Measurements from ENCODE around the gene IQSEC3. TPM values are rescaled to one million over a fixed set of nuclear protein-coding genes. Genes with fewer than 3 reads are reported as not detected.
A peak's percentile ranks its signal among the peaks of the same experiment; 100 is the strongest.

The IQSEC3 gene
- total and polyA plus RNA-seq, 2 of the 13 experiments (the other 11 are each of a cell fraction or from before 2014, with no cell fraction given), result not detected

- TF ChIP-seq LBX2 (CRISPR knock-in tag; IDR thresholded peaks at IDR 0.05; ENCODE audit: borderline replicate concordance), result no peak
- TF ChIP-seq NCOA1 (CRISPR knock-in tag; IDR thresholded peaks at IDR 0.05), result peak; percentile 95; the same call in 1 of the 2 replicates
- no peak for TF ChIP-seq ZNF773 (CRISPR knock-in tag; IDR thresholded peaks at IDR 0.05; ENCODE audit: borderline replicate concordance)
- peak; percentile 97 for TF ChIP-seq U2AF1 (optimal IDR thresholded peaks at IDR 0.05; ENCODE audit: low read depth, low read length)
- 0 out of 2 replicates have a peak, but pooled peaks have one; percentile 65 for TF ChIP-seq SATB2 (CRISPR knock-in tag; IDR thresholded peaks at IDR 0.05)
- TF ChIP-seq PAF1 (CRISPR knock-in tag; IDR thresholded peaks at IDR 0.05), result no peak
- TF ChIP-seq ZFP36L1 (CRISPR knock-in tag; IDR thresholded peaks at IDR 0.05), result peak; percentile 95; the same call in 1 of the 2 replicates
- peak; percentile 88 for TF ChIP-seq SIX4 (CRISPR knock-in tag; IDR thresholded peaks at IDR 0.05)
- peak; percentile 99 for TF ChIP-seq ZGPAT (CRISPR knock-in tag; IDR thresholded peaks at IDR 0.05)
- TF ChIP-seq ISX (CRISPR knock-in tag; conservative IDR thresholded peaks at IDR 0.05), result no peak
- TF ChIP-seq HDAC6 (IDR thresholded peaks at IDR 0.05; ENCODE audit: low read depth, low read length), result no peak
- TF ChIP-seq ZHX1 (CRISPR knock-in tag; IDR thresholded peaks at IDR 0.05; ENCODE audit: low read depth), result peak; percentile 90; the same call in 1 of the 2 replicates
- peak; percentile 12; the same call in 1 of the 2 replicates for TF ChIP-seq SRF (IDR thresholded peaks at IDR 0.05; ENCODE audit: low read depth, low read length)
- no peak for TF ChIP-seq HMGA1 (CRISPR knock-in tag; conservative IDR thresholded peaks at IDR 0.05)
- TF ChIP-seq ZNF710 (CRISPR knock-in tag; IDR thresholded peaks at IDR 0.05; ENCODE audit: borderline replicate concordance), result peak; percentile 97
- TF ChIP-seq ZNF776 (CRISPR knock-in tag; IDR thresholded peaks at IDR 0.05), result no peak
- peak; percentile 100 for TF ChIP-seq HDAC2 (CRISPR knock-in tag; IDR thresholded peaks at IDR 0.05)
- TF ChIP-seq ZBTB1 (CRISPR knock-in tag; IDR thresholded peaks at IDR 0.05; ENCODE audit: borderline replicate concordance), result no peak
- TF ChIP-seq TEAD2 (CRISPR knock-in tag; IDR thresholded peaks at IDR 0.05), result no peak
- TF ChIP-seq ZKSCAN8 (CRISPR knock-in tag; IDR thresholded peaks at IDR 0.05; ENCODE audit: borderline replicate concordance), result peak; percentile 90
- peak; percentile 95 for TF ChIP-seq ARNTL (CRISPR knock-in tag; IDR thresholded peaks at IDR 0.05)
Observed at GRCh38 chr12:210277-211141, 143.9 kb downstream of the IQSEC3 start (continued).
